ENCODE results near the gene ERC1.
"Not testable (repeated sequence)": the region's sequence is repeated elsewhere in the genome, so short reads cannot be mapped to it uniquely, and the experiment has no call there.

Gene ERC1

DNA sequence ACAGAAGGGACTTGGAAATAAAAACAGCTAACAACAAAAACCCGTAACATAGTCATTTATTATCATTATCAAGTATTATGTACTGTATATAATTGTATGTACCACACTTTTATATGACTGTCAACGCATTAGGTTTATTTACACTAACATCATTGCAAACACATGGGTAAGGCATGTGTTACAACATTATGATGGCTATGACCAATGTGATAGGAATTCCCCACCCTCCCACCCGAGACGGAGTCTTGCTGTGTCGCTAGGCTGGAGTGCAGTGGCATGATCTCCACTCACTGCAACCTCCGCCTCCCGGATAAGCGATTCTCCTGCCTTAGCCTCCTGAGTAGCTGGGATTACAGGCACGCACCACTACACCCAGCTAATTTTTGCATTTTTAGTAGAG lies 82.6 kb downstream of the ERC1 start:
- no peak for DNase-seq (ENCODE audit: low read depth in 2 of 2)

DNA sequence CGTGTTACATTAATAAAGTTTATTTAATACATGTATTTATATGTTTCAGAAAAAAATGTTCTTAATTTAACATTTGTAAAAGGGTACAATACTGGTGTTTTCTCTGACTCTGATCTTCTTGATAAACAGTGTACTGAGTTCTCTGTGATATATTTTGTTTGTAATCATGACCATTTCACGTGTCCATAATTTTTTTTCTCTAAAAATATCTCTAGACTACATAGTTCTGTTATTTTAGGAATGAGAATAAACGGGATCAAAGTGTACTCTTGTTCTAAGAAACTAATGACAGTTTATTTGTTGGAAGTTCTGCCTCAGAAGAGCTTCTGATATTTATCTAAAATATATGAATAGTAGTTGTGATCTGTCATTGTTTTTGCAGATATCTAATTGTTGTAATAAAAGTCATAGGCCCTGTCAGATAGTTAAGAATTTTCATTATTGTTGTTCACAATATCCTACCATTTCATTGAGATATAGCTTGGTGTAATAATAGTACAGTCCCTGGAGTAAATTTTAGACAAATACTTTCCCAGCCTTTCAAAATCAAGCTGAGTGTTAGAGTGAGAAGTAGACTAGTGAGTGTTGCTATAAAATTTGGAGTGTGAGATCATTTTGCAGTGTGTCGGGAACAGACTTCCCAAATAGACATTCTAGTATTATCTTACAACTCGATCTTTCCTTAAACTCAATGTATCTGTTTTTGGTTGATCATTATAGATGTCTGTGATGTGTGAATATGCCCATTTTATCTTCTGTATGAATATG lies 86.2 kb downstream of the ERC1 start:
- no peak for DNase-seq (ENCODE audit: low read depth in 2 of 2)

DNA sequence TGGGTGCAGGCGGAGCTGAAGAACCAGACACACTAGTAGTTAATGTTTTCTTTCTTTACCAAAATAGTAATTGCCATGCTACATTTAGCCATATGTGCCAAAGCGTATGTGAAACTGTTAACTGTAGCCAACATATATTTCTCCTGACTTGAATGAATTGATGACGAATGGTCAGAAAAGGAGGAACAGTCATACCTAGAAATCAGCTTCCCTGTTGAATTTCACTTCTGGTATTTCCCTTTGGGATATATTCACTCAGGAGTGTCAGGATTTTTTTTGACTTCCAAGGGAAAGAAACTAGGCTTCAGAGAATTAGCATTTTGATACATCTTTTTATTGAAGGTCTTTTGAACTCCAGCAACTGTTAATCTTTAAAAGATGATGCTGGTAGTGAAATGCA lies 87.0 kb downstream of the ERC1 start:
- no peak for DNase-seq (ENCODE audit: low read depth in 2 of 2)

DNA sequence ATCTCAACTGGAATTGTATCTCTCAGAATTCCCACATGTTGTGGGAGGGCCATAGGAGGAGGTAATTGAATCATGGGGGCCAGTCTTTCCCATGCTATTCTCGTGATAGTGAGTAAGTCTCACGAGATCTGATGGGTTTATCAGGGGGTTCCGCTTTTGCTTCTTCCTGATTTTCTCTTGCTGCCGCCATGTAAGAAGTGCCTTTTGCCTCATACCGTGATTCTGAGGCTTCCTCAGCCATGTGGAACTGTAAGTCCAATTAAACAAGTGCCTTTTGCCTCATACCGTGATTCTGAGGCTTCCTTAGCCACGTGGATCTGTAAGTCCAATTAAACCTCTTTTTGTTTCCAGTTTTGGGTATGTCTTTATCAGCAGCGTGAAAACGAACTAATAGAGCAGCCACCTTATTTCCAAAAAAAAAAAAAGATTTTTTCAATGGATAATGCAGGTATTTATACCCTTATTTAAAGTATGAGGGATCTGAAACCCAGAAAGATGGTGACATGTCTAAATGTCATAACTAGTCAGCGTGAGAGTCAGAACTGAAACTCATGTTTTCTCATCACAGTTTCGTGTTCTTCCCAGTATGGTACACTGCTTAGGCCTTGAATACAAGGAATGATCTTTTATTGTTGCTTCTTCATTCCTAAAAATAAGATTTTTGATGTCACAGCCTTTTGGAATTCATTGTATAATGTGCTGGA lies 89.6 kb downstream of the ERC1 start:
- no peak for DNase-seq (ENCODE audit: low read depth in 2 of 2)

DNA sequence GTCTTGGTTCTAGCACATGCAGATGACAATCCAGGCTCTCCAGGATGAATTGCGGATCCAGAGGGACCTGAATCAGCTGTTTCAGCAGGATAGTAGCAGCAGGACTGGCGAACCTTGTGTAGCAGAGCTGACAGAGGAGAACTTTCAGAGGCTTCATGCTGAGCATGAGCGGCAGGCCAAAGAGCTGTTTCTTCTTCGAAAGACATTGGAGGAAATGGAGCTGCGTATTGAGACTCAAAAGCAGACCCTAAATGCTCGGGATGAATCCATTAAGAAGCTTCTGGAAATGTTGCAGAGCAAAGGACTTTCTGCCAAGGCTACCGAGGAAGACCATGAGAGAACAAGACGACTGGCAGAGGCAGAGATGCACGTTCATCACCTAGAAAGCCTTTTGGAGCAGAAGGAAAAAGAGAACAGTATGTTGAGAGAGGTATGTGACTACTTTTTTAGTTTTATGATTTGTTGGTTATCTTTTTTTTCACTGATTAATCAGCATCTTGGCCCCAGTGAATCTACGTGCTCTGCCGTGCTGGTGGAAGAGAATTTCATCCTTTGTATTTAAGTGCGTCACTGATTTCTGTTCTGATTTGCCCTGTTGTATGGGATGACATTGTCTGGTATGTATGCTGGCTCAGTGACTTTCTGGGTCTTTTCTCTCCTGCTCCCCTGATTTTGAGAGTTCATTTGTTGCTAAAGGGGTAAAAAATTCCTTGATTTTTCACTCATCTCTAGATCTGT lies 92.3 kb downstream of the ERC1 start:
- no peak for DNase-seq (ENCODE audit: low read depth in 2 of 2)

DNA sequence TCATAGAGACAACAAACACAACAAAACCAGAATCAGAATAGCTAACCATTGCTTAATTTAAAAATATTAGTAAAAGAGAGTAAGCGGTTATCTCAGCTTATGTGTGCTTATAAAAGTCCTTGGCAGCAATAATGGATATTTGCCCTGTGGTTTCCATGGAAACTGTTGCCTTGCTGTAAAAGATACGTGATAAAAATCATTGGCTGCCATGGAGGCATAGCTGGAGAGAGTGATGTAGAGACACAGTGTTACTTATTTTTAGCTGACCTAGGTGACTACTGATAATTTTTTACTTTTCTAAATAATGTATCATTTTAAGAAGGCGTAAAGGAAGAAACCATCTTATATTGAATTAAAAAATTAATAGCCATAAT lies 92.9 kb downstream of the ERC1 start:
- DNase-seq (ENCODE audit: low read depth in 2 of 2), result no peak

DNA sequence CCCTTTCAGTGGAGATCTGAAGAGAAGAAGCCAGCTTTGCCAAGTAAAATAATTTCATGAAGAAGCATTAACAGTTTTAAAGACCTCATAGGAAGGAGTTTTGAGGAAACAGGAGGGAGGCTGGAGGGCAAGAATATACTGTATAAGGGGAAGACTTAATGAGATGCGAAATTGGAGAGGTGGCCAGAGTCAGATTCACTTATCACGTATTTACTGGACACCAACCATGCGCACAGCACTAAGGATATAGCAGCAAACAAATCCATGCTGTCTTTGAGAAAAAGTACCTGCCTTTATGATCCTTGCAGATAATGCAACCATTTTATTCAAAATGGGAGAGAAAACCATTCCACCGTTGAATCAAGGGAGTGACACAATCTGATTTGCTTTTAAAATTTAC lies 100.3 kb downstream of the ERC1 start:
- no peak for DNase-seq (ENCODE audit: low read depth in 2 of 2)

DNA sequence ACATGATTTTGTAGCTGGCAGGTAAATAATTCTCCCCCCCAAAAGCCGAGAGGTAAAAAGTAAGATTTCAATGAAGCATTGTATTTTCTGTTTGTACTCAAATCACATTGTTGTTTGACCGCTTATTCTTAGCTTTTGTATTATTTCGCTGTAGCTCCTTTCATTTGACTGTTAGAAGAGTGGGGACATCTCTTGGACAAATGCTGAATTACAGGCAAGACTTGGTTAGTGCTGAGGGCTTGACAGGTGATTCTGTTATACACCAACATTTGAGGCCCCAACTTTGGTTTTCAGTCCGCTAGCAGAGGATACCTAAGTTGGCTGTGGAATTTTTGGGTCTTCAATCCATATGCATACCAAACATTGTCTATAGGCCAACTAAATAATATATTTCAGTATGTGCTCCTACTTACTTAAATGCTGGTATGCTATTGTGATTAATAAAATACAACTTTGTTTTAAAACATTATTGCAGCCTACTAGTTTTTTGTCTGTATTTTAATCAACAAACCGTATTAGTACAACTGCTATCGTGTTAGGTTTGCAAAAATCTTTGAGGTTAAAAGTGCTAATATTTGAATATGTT lies 102.2 kb downstream of the ERC1 start:
- no peak for DNase-seq (ENCODE audit: low read depth in 2 of 2)

DNA sequence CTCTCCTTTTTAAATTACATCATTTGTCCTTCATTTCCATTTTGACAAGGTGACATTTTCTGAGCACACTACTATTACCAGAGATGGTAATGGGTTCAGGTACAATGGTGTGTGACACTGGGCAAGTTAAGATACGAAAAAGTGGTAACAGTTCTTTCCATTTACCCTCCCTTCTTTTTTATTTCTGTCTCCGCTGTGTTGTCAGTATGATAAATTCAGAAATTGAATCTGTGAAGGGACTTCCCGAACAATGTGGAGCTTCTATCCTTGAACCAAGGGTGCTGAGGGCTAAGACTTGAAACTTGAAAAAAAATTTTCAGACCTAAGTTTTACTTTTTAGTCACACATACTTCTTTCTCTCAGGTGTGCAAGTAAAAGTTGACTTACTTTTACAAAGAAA lies 103.7 kb downstream of the ERC1 start:
- no peak for DNase-seq (ENCODE audit: low read depth in 2 of 2)

DNA sequence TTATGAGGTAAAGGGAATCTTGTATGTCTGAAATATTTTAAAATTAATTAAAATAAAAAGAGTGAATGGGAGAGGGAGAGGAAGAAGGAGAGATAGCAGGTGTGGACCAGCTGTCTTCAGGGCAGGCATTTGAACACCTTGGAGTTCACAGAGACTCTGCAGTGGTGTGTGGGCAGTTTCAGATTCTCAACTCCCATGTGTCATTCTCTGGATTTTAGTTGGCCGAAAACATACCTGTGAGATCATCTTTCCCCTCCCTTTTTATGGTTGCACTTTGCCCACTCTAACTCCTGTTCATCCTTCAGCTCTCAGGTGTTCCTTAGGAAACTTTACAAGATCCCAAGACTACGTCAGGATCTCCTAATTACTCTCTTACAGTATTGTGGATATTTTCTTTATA lies 108.1 kb downstream of the ERC1 start:
- DNase-seq (ENCODE audit: low read depth in 2 of 2), result no peak

DNA sequence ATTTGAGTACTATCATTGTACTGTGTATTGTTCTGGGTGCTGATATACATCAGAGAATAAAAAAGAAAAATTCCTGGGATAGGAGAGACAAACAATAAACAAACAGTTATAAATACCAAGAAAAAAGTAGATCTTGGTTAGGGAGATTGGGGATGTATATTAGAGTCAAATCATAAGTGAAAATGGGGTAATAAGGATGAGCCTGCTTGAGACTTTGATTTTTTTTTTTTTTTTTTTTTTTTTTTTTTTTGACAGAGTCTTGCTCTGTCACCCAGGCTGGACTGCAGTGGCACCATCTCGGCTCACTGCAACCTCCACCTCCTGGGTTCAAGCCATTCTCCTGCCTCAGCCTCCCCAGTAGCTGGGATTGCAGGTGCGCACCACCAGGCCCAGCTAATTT lies 108.6 kb downstream of the ERC1 start:
- not testable (repeated sequence) for DNase-seq (ENCODE audit: low read depth in 2 of 2)

DNA sequence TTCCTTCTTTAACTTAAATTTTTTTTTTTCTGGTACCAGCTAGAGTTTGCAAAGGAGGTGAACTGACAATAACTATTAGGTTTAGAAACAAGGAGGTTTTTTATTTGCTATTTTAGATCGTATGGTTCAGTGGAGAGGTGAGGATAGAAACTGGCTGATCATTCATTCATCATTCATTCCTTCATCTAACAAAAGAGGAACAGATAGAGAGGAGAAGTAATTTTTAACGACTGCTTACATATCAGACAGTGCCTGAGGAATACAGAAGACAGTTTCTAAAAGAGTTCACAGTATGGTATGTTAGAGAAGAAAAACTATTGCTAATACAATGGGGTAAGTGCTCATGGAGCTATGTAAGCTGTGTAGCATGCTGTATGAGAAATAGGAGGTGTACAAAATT lies 111.1 kb downstream of the ERC1 start:
- no peak for DNase-seq (ENCODE audit: low read depth in 2 of 2)

DNA sequence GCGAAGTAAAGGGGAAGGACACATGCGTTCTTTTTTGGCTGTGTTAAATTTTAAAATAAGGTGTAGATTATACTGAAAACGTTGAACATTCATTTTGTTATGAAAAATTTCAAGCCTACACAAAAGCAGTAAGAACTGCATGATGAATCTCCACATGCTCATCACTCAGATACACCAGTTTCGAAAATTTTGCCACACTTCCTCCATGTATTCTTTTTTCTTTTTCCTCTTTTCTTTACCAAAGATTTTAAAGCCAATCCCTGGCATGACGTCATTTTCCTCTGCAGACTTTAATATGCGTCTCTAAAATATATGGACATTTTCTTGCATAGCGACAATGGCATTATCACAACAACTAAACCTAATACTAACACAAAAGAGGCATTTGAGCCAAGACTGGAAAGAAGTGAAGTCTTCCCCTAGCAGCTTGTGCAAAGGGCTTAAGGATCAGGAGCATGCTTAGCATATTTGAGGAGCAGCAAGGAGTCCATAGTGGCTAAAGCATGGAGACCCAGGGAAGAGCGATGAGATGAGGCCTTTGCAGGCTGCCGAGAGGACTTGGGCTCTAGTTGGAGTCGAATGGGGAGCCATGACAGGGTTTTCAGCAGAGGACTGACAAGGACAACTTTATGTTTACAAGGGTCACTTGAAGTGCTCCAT lies 111.9 kb downstream of the ERC1 start:
- no peak for DNase-seq (ENCODE audit: low read depth in 2 of 2)

DNA sequence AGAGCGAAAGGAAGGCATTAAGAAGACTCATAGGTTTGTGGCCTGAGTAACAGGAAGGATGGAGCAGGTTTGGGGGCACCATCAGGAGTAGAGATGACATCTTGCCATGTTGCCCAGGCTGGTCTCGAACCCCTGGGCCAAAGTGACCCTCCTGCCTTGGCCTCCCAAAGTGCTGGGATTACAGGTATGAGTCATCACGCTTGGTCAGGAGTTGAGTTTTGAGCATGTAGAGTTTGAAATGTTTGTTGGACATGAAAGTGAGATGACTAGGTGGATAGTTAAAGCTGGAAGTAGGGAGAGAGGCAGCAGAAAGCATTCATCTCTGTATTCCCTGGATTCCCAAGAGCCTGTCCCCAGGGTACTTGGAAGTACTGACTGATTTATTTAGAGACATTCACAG lies 112.6 kb downstream of the ERC1 start:
- DNase-seq (ENCODE audit: low read depth in 2 of 2), result no peak

DNA sequence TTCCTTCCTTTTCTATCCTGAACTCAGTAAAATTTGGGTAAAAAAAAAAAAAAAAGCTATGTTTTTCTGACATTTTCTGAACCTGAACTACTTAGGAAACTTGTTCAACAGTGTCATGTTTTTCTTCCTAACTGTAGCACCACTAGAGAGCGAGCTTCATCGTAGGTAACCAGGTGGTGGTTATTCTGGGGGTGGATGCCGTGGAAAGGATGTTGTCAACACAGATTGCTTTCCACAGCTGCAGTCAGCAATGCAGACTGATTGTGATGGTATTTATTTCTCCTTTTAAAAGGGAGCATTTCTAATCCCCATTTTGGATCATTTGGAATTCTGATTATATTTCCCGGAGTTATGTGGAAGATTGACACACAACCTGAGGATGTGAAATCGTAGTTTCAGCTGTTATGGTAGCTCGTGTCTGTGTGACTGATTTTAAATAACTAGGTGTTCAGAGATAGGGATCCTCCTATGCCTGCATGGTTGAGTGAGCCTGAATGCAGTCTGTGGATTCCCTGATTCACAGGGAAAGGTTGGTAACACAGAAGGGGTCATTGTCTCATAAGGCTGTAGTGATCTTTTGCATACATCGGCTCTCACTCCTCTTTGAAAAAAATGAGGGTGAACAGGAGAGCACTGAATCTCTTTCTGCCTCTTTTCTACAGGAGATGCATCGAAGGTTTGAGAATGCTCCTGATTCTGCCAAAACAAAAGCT lies 113.2 kb downstream of the ERC1 start:
- no peak for DNase-seq (ENCODE audit: low read depth in 2 of 2)

DNA sequence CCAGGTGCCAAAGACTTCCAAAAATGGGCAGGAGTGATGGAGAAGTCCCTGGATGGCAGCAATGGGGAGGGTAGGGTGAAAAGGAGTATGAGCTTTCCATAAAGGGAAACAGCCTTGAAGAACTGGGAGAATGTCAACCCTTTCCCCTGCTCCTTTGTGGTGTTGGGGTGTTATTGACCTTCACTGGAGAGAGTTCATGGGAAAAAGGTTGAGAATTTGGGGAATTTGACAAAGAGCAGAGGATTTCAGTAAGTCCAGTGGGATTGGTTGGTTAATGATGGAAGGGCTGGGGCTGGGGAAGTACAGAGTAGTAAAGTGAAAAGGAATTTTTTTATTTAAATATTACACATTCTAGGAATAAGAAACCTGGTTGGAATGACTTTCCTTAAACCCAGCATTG lies 116.6 kb downstream of the ERC1 start:
- DNase-seq (ENCODE audit: low read depth in 2 of 2), result no peak

DNA sequence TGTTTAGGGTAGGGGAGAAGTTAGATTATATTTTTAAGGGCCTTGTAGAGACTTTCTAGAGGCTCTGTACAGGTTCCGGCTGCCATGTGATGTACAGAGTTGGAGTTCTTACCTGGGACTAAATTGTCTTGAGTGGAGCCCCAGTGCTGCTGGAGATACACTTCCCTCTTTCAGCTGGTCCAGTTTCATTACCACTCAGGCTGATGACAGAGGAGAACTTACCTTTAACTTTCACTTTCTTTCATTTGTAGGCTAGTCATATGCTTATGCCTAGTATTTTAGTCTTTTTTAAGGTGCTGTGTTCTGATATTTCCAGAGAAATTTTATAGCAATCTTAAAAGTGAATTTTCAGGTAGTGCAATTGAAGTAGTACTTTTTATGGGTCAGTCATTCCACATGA lies 117.3 kb downstream of the ERC1 start:
- DNase-seq (ENCODE audit: low read depth in 2 of 2), result no peak

DNA sequence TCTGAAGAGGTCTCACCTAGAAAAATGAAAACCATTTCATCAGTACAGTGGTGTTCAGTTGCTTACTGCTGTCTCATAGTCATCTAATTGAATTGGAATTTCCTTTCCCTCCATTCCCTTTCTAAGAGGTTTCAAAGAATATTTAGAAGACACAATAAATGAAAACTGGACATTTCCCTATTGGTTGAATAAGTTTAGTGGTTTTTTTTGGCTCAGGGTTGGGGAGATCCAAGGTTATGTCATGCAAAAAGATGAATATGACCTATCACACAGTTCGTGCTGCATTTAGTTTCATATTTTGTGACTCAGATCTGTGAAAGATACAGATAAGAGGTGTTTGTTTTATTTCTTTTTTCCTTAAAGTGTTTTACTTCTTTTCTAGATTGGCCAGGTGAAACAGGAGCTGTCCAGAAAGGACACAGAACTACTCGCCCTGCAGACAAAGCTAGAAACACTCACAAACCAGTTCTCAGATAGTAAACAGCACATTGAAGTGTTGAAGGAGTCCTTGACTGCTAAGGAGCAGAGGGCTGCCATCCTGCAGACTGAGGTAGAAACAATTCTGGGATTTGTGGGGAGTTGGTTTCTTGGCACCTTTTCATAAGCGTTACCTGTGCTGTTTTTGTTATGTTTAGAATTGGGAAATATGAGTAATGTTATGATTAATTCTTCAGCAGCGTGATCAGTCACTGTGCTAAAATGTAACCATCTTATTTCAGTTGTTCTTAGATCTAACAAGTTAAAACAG lies 124.6 kb downstream of the ERC1 start:
- no peak for DNase-seq (ENCODE audit: low read depth in 2 of 2)

DNA sequence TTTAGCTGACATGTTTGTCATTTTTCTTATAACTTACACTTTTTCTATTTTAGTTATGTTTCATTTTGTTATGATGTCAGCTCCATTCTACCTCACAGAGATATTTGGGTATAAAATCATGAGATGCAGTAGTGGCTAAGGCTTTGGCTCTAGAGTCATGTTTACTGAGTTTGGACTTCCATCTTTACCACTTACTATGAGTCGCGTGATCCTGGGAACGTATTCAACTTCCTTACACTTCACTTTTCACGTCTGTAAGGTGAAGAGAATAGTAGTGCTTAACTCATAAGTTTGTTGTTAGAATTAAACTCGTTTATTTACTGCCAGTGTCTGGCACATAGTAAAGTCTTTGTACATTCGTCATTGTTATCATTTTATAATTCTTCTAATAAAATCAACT lies 126.3 kb downstream of the ERC1 start:
- no peak for DNase-seq (ENCODE audit: low read depth in 2 of 2)

DNA sequence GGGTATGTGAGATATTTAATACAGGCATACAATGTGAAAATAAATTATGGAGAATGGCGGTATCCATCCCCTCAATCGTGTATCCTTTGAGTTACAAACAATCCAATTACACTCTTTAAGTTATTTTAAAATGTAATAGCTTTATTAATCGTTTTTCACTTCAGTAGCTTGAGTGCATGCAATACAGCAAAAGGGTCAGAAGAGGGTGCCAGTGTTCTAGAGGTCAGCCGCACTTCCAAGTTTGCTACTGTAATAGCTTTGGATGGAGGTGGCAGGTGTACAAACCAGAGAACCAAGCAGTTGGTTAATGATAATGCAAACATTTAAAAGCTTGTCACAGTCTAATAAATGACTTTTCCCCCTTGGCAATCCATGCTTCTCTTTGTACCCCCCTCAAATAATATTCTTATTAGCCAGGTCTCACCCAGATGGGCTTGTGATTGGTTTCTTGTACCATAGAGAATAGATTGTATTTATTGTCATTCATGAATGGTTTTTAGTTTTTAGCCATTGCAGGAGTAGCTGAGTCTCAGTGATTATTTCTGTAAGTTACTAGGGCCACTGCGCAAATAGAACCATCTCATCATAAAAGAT lies 127.0 kb downstream of the ERC1 start:
- peak; percentile 38 to 52 for DNase-seq (ENCODE audit: low read depth in 2 of 2)
